Retinal pigment epithelial cell (primary cell): ENCODE measurements around the gene TMEM62.

Experiments used
- DNase-seq: peaks from one replicate; pipeline ENCODE4 v3.0.0-alpha.2; 2010; ENCODE audit warnings: low read depth
- H3K4me3 ChIP-seq: 2 replicates; pipeline ENCODE4 v1.5.1; 2011; ENCODE audit warnings: mild to moderate bottlenecking, low read length, control low read depth, moderate library complexity
- CTCF ChIP-seq: conservative IDR thresholded peaks from 2 replicates; pipeline ENCODE4 v1.5.1; 2011; ENCODE audit warnings: low read depth, low read length, control low read depth, inconsistent platforms

TMEM62 gene

GRCh38 chr15:43134157-43134635, 810 bp downstream of the TMEM62 start:
- no peak for DNase-seq
- TF ChIP-seq CTCF, result no peak
- H3K4me3 ChIP-seq, result peak overlapping the region; percentile 79

DNA sequence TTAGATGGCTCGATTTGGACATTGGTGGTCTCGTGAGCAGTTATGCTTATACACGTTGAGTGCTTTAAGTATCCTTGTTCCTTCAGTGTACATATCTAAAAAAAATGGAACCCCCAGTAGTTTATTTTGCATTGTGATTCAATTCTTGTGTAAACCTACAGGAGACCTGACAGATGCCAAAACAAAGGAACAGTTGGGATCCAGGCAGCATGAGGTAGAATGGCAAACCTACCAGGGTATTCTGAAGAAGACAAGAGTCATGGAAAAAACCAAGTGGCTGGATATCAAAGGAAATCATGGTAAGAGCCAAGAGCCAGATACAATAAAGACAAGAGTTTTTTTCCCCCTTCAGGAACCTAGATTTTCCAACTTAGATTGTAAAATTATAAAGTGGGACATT, 2.0 kb downstream of the TMEM62 start:
- no peak for TF ChIP-seq CTCF
- DNase-seq, result no peak
- H3K4me3 ChIP-seq, result no peak overlapping the region

- no peak for TF ChIP-seq CTCF
- no peak overlapping the region for H3K4me3 ChIP-seq
- no peak for DNase-seq
These were observed 10.0 kb downstream of the TMEM62 start for GRCh38 chr15:43143203-43143941.

DNA sequence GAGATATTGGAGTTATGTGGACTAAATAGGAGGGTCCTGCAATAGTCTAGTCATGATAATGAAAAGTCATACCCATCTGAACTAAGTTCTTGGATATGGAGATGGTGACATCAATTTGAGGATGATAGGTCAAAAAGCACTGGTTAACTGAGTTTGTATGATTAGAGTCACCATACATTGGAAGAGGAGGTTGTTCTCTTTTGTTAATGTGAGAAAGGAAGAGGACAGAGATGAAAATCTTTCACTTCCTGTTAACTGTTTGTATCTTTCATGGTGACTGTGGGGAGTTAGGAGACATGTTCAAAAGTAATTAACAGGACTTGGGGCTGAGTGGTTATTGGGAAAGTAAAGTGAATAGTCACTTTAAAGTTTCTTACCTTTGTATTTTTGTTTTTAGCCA, 11.1 kb downstream of the TMEM62 start:
- no peak overlapping the region for H3K4me3 ChIP-seq
- no peak for DNase-seq
- TF ChIP-seq CTCF, result no peak

DNA sequence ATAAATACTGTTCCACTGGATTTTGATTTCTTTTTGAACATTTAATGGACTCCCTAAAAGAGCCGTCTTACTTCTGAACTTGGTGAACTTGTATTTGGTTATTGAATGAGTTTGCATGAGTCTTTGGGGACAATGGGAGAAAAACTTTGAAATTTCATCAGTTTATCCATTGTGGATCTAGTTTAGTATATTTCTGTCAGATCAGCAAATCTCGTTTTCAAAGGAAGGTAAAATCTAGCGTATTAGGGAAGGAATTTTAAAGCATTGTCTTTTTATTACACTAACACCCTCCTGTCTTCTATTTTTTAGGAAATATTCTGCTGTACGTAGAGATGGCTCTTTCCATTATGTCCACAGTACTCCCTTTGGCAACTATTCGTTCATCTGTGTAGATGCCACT, 12.8 kb downstream of the TMEM62 start:
- DNase-seq, result no peak
- no peak for TF ChIP-seq CTCF
- H3K4me3 ChIP-seq, result no peak overlapping the region

- no peak for TF ChIP-seq CTCF
- DNase-seq, result no peak
- H3K4me3 ChIP-seq, result no peak overlapping the region
These were observed 17.0 kb downstream of the TMEM62 start for GRCh38 chr15:43150191-43150929.

GRCh38 chr15:43151688-43152087, 18.3 kb downstream of the TMEM62 start:
- DNase-seq, result no peak
- H3K4me3 ChIP-seq, result no peak overlapping the region
- TF ChIP-seq CTCF, result no peak
